Measurements from ENCODE around the gene SDCBP2. TPM values are rescaled to one million over a fixed set of nuclear protein-coding genes. Genes with fewer than 3 reads are reported as not detected.

Gene SDCBP2
- total RNA-seq, 2 experiments from 2014 or later, result 1.2 to 1.3 TPM

- no peak for TF ChIP-seq CTCF (IDR thresholded peaks at IDR 0.05)
- ChIA-PET POLR2A (interaction anchor here (0.6 to 1.8 kb wide), 9 partner anchors 14 to 134 kb away, joined by 3 to 13 read pairs (median 4); partner anchors contain the start of genes RAD21L1 and SNPH), CTCF (interaction anchor here (0.8 kb wide), 1 partner anchor 15 kb away, joined by 4 read pairs; no protein-coding TSS in a partner anchor)
- Mint-ChIP-seq H3K9me3 (no peaks in the 10 kb centered on the region), H3K36me3 (ENCODE audit: low read depth) (peaks cover 6% of the 10 kb centered on the region), H3K4me1 (ENCODE audit: low read depth) (peaks cover 79% of the 10 kb centered on the region), H3K27me3 (no peaks in the 10 kb centered on the region), H3K4me3 (peak overlapping the region; percentile 54), H3K27ac (peak overlapping the region; percentile 82)
- DNase-seq (peak in 13 of 14 experiments; percentile 15 to 75 (median 54)), ATAC-seq (ENCODE audit: poor library complexity) (peak; percentile 91)
- no peaks in the 10 kb centered on the region for H3K9me3 ChIP-seq (ENCODE audit: control insufficient read depth in 1 of 2, insufficient read depth in 1 of 2, low read length in 2 of 2)
- H3K4me3 ChIP-seq (ENCODE audit: low read length), result peak overlapping the region; percentile 10
- intact Hi-C loops (cut with DNase I, micrococcal nuclease), result loop anchor here in 1 of 2 experiments (2.0 kb wide), 1 partner anchor 20 kb away; the partner anchor contains the start of gene SNPH
- no peaks in the 10 kb centered on the region for H3K36me3 ChIP-seq (ENCODE audit: insufficient read depth, low read length)
- peaks cover 28% of the 10 kb centered on the region for H3K4me1 ChIP-seq (ENCODE audit: insufficient read depth, low read length)
- peak overlapping the region; percentile 31 to 48 for H3K27ac ChIP-seq (ENCODE audit: low read depth in 1 of 2, low read length in 2 of 2)
- H3K27me3 ChIP-seq (ENCODE audit: control insufficient read depth in 1 of 2, insufficient read depth in 2 of 2, low read length in 2 of 2), result no peaks in the 10 kb centered on the region
Measured at GRCh38 chr20:1286267-1287024, 42.5 kb downstream of the SDCBP2 start.

GRCh38 chr20:1283522-1284510, 45.1 kb downstream of the SDCBP2 start:
- ATAC-seq (ENCODE audit: poor library complexity), result no peak
- H3K36me3 Mint-ChIP-seq (ENCODE audit: low read depth), result peaks cover 15% of the 10 kb centered on the region
- ChIA-PET POLR2A (interaction anchor here (0.6 to 1.2 kb wide), 4 partner anchors 11 to 17 kb away, joined by 3 read pairs; no protein-coding TSS in a partner anchor), CTCF (interaction anchor here (0.6 kb wide), 1 partner anchor 17 kb away, joined by 4 read pairs; no protein-coding TSS in a partner anchor)
- Histone ChIP-seq H3K9me3 (ENCODE audit: control insufficient read depth in 1 of 2, insufficient read depth in 1 of 2, low read length in 2 of 2) (no peaks in the 10 kb centered on the region), H3K4me3 (ENCODE audit: low read length) (no peak overlapping the region), H3K27ac (ENCODE audit: low read depth in 1 of 2, low read length in 2 of 2) (no peak overlapping the region), H3K27me3 (ENCODE audit: control insufficient read depth in 1 of 2, insufficient read depth in 2 of 2, low read length in 2 of 2) (no peaks in the 10 kb centered on the region), H3K4me1 (ENCODE audit: insufficient read depth, low read length) (peaks cover 39% of the 10 kb centered on the region), H3K36me3 (ENCODE audit: insufficient read depth, low read length) (no peaks in the 10 kb centered on the region)
- intact Hi-C loops (cut with DNase I, micrococcal nuclease), result loop anchor here in 1 of 2 experiments (2.0 kb wide), 1 partner anchor 17 kb away; the partner anchor contains the start of gene SNPH
- H3K27ac Mint-ChIP-seq, result peak overlapping the region; percentile 24
- DNase-seq, result peak in 2 of 14 experiments; percentile 12 to 16
- no peak for TF ChIP-seq CTCF (IDR thresholded peaks at IDR 0.05)
- H3K4me3 Mint-ChIP-seq, result no peak overlapping the region
- no peaks in the 10 kb centered on the region for H3K9me3 Mint-ChIP-seq
- H3K4me1 Mint-ChIP-seq (ENCODE audit: low read depth), result peaks cover 74% of the 10 kb centered on the region
- H3K27me3 Mint-ChIP-seq, result no peaks in the 10 kb centered on the region

GRCh38 chr20:1282966-1283365, 46.0 kb downstream of the SDCBP2 start:
- CTCF ChIA-PET, result interaction anchor here (1.1 kb wide), 1 partner anchor 11 kb away, joined by 3 read pairs; no protein-coding TSS in a partner anchor
- H3K9me3 Mint-ChIP-seq, result no peaks in the 10 kb centered on the region
- peak overlapping the region; percentile 24 for H3K27ac Mint-ChIP-seq
- Histone ChIP-seq H3K4me3 (ENCODE audit: low read length) (no peak overlapping the region), H3K4me1 (ENCODE audit: insufficient read depth, low read length) (peaks cover 39% of the 10 kb centered on the region), H3K36me3 (ENCODE audit: insufficient read depth, low read length) (no peaks in the 10 kb centered on the region), H3K27me3 (ENCODE audit: control insufficient read depth in 1 of 2, insufficient read depth in 2 of 2, low read length in 2 of 2) (no peaks in the 10 kb centered on the region), H3K9me3 (ENCODE audit: control insufficient read depth in 1 of 2, insufficient read depth in 1 of 2, low read length in 2 of 2) (no peaks in the 10 kb centered on the region), H3K27ac (ENCODE audit: low read depth in 1 of 2, low read length in 2 of 2) (no peak overlapping the region)
- H3K4me3 Mint-ChIP-seq, result no peak overlapping the region
- POLR2A ChIA-PET, result interaction anchor here (1.1 kb wide), 1 partner anchor 11 kb away, joined by 3 read pairs; no protein-coding TSS in a partner anchor
- H3K36me3 Mint-ChIP-seq (ENCODE audit: low read depth), result peaks cover 15% of the 10 kb centered on the region
- H3K27me3 Mint-ChIP-seq, result no peaks in the 10 kb centered on the region
- no peak for TF ChIP-seq CTCF (IDR thresholded peaks at IDR 0.05)
- ATAC-seq (ENCODE audit: poor library complexity) (no peak), DNase-seq (no peak)
- H3K4me1 Mint-ChIP-seq (ENCODE audit: low read depth), result peaks cover 69% of the 10 kb centered on the region
- intact Hi-C loops (cut with DNase I, micrococcal nuclease), result no loop called here
